HFF-Myc (cell line): ENCODE data around the gene TSPAN9.

Source experiments
- DNase-seq: peaks from one replicate; pipeline ENCODE4 v3.0.0-alpha.2; 2011; ENCODE audit warnings: low read depth; ENCODE audit errors: extremely low read depth
- H3K4me3 ChIP-seq: replicated peaks from 2 replicates; pipeline ENCODE4 v1.5.1; 2011; ENCODE audit warnings: low read depth, mild to moderate bottlenecking, control low read depth, low read length
- CTCF ChIP-seq: IDR thresholded peaks from 2 replicates; pipeline ENCODE4 v1.5.1; 2012; ENCODE audit warnings: mild to moderate bottlenecking, low read depth, low read length, control low read depth; ENCODE audit errors: missing control alignments

The TSPAN9 gene

GRCh38 chr12:3034067-3034750, 43.0 kb upstream of the TSPAN9 start:
- no peak for DNase-seq
- no peak overlapping the region for H3K4me3 ChIP-seq
- peak; percentile 80 for TF ChIP-seq CTCF

GRCh38 chr12:3035171-3035570, 42.0 kb upstream of the TSPAN9 start:
- no peak for TF ChIP-seq CTCF

GRCh38 chr12:3035815-3036702, 41.1 kb upstream of the TSPAN9 start:
- no peak overlapping the region for H3K4me3 ChIP-seq
- no peak for DNase-seq
- TF ChIP-seq CTCF = peak; percentile 28

More at GRCh38 chr12:3035171-3035570, 42.0 kb upstream of the TSPAN9 start:
- no peak overlapping the region for H3K4me3 ChIP-seq
- no peak for DNase-seq

- H3K4me3 ChIP-seq = no peak overlapping the region
- no peak for TF ChIP-seq CTCF
- DNase-seq = no peak
Measured at GRCh38 chr12:3036901-3037600, 40.1 kb upstream of the TSPAN9 start.

GRCh38 chr12:3038166-3038565, 39.0 kb upstream of the TSPAN9 start:
- DNase-seq = no peak
- no peak for TF ChIP-seq CTCF
- no peak overlapping the region for H3K4me3 ChIP-seq

- no peak for DNase-seq
- H3K4me3 ChIP-seq = no peak overlapping the region
- no peak for TF ChIP-seq CTCF
Measured at GRCh38 chr12:3038926-3039510, 38.2 kb upstream of the TSPAN9 start.
